SK-MEL-5 (cell line): ENCODE results near the gene PZP. TPM values are rescaled to one million over a fixed set of nuclear protein-coding genes. Genes with fewer than 3 reads are reported as not detected.
"Not testable (repeated sequence)": the region's sequence is repeated elsewhere in the genome, so short reads cannot be mapped to it uniquely, and the experiment has no call there.

Source experiments
- DNase-seq: peaks from one replicate; pipeline ENCODE4 v3.0.0-alpha.2; 2016; ENCODE audit warnings: low read depth, low spot score
- in situ Hi-C: cut with HindIII; loops from 2 replicates; pipeline ENCODE4 v1.10.0; 2016; ENCODE audit warnings: low sequenced_read_pairs, high pct_unique_total_duplicates, low pct_unique_long_range_greater_than_20kb
- total RNA-seq: library from RNA; depleted of rRNA; stranded (reverse); fragments of >200 nt; shearing (Covaris generic); gene quantifications from 2 replicates; pipeline ENCODE4 v1.2.3, GENCODE V29; 2014

Gene PZP
- total RNA-seq, 1 experiment from 2014 or later, result not detected

DNA sequence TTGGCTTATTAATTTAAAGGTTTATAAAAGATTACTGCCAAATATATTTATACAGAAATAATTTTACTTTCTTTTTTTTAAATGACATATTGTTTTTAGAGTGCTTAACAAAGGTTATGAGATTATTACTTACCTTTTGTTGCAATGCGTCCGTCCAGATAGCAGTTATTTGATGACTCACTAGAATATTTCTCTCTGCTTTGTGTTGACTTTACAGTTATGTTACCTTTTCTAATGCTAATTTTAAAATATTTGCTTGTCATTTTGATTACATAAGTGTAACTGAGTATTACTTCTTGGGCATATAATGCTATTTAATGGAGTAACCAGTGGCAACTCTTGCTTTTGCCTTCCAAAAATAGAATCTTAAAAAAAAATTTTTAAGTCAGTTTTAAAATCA lies 6.3 kb upstream of the PZP start:
- no peak for DNase-seq
- in situ Hi-C loops, result no loop called here

- in situ Hi-C loops, result no loop called here
- no peak for DNase-seq
Measured at GRCh38 chr12:9211687-9212086, 3.5 kb upstream of the PZP start.

GRCh38 chr12:9204380-9204779 lies 3.8 kb downstream of the PZP start:
- in situ Hi-C loops, result no loop called here
- no peak for DNase-seq

GRCh38 chr12:9198012-9198411 lies 10.2 kb downstream of the PZP start:
- in situ Hi-C loops, result no loop called here
- no peak for DNase-seq

- in situ Hi-C loops, result no loop called here
- DNase-seq, result no peak
Measured at GRCh38 chr12:9184276-9184675, 23.9 kb downstream of the PZP start.

GRCh38 chr12:9180810-9181209 lies 27.4 kb downstream of the PZP start:
- in situ Hi-C loops, result no loop called here
- no peak for DNase-seq

DNA sequence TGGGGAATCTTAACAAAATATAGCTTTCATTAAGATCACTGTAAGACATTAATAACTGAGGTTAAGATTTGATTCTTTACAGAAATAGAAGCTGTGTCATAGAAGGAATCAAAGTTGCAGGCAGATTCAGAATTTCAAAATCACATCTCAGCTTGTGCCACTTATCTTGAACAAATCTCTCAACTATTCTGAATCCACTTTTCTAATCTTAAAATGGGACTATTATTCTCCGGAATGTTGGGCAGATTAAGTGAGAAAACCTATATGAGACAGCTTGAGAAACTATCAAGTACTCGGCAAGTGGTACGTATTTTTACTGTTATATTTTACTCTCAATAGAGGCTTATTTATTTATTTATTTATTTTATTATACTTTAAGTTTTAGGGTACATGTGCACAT lies 28.4 kb downstream of the PZP start:
- in situ Hi-C loops, result no loop called here
- no peak for DNase-seq

- in situ Hi-C loops, result no loop called here
- no peak for DNase-seq
Measured at GRCh38 chr12:9169979-9170634, 38.1 kb downstream of the PZP start.

GRCh38 chr12:9167345-9167744 lies 40.9 kb downstream of the PZP start:
- DNase-seq, in situ Hi-C loops: not testable (repeated sequence)

GRCh38 chr12:9163392-9163791 lies 44.8 kb downstream of the PZP start:
- DNase-seq, result peak; percentile 44
- in situ Hi-C loops, result no loop called here

- in situ Hi-C loops, result no loop called here
- DNase-seq, result no peak
Measured at GRCh38 chr12:9156119-9156518, 52.1 kb downstream of the PZP start.

DNA sequence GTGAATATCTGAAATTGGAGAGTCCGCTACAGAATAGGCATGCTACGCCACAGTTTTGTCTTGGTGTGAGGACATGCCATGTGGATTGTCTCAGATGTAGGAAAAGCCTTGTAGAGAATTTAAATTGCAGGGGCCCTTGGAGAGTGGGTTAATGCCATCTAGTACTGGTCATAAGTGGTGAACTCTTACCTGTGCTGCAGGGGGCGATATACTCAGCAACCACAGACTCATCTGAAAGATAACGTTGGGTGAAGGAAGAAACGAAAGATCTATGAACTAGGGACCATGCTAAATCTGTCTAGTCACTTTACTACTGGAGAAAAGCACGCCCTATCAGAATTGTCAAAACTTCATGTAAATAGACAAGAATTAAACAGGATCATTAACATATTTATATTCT lies 58.8 kb downstream of the PZP start:
- in situ Hi-C loops, result no loop called here
- DNase-seq, result peak; percentile 22

- in situ Hi-C loops, result no loop called here
- no peak for DNase-seq
Measured at GRCh38 chr12:9148926-9149325, 59.3 kb downstream of the PZP start.

GRCh38 chr12:9147461-9147860 lies 60.7 kb downstream of the PZP start:
- in situ Hi-C loops, result no loop called here
- no peak for DNase-seq

DNA sequence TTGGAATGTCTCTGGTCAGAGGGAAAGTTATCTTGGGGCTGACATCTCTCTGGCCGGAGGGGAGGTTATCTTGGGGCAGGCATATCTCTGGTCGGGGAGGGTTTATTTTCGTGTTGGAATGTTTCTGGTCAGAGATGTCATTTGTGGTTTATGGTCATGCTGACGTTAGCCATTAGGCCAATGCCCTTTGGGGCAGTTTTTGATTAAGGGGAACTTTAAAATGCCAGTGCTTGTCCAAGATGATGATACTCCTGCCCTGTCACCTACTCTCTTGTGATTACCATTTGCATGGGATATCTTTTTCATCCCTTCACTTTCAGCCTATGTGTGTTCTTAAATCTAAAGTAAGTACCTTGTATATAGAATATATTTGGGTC lies 63.5 kb downstream of the PZP start:
- DNase-seq, result no peak
- in situ Hi-C loops, result no loop called here

- in situ Hi-C loops, result no loop called here
- DNase-seq, result no peak
Measured at GRCh38 chr12:9143929-9144729, 64.1 kb downstream of the PZP start.

GRCh38 chr12:9143137-9143536 lies 65.1 kb downstream of the PZP start:
- no peak for DNase-seq
- in situ Hi-C loops, result no loop called here

- in situ Hi-C loops, result not testable (repeated sequence)
Measured at GRCh38 chr12:9139588-9140290, 68.5 kb downstream of the PZP start.

DNA sequence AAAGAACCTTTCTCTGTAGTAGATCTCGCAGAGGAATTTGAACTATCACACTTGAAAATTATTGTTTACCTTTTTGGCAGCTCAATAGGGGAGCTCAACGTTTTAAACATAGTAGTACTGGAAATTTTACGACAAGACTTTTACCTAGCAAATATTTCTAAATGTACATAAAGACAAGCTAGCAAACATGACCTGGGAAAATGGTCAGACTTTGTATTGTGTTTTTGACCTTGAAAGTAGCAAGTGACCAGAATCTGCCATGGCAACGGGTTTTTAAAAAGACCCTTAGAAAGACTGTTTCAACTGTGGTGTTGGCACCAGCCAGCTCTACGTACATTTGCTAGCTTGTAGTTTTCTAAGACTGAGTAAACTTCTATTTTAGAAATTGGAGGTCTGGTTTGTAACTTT lies 72.3 kb downstream of the PZP start:
- in situ Hi-C loops, result no loop called here
- DNase-seq, result no peak

More at GRCh38 chr12:9139588-9140290, 68.5 kb downstream of the PZP start:
- not testable (repeated sequence) for DNase-seq
